ENCODE results near the gene PPDPF. TPM values are rescaled to one million over a fixed set of nuclear protein-coding genes. Genes with fewer than 3 reads are reported as not detected.

Gene PPDPF
- total RNA-seq, 1 experiment from 2014 or later = 517 TPM

- Mint-ChIP-seq H3K4me3 (ENCODE audit: low read depth, unreplicated experiment) (no peak overlapping the region), H3K9me3 (ENCODE audit: low read depth, unreplicated experiment) (no peaks in the 10 kb centered on the region), H3K27me3 (ENCODE audit: unreplicated experiment) (peaks cover 14% of the 10 kb centered on the region), H3K36me3 (ENCODE audit: insufficient read depth, unreplicated experiment) (peaks cover 21% of the 10 kb centered on the region), H3K4me1 (ENCODE audit: low read depth, unreplicated experiment) (peaks cover 45% of the 10 kb centered on the region), H3K27ac (ENCODE audit: unreplicated experiment) (no peak overlapping the region)
- no peak for DNase-seq
- CTCF ChIA-PET = no interaction called here
- BruUV-seq (replicated peaks) = no TSS peak
- TF ChIP-seq CTCF (IDR thresholded peaks at IDR 0.05; ENCODE audit: unreplicated experiment) = no peak
- intact Hi-C loops (cut with micrococcal nuclease; ENCODE audit: unreplicated experiment) = no loop called here
Measured at GRCh38 chr20:63542696-63543095, 22.1 kb downstream of the PPDPF start.

GRCh38 chr20:63543131-63543530, 22.6 kb downstream of the PPDPF start:
- Mint-ChIP-seq H3K4me3 (ENCODE audit: low read depth, unreplicated experiment) (no peak overlapping the region), H3K4me1 (ENCODE audit: low read depth, unreplicated experiment) (peaks cover 45% of the 10 kb centered on the region), H3K9me3 (ENCODE audit: low read depth, unreplicated experiment) (no peaks in the 10 kb centered on the region), H3K27me3 (ENCODE audit: unreplicated experiment) (peaks cover 14% of the 10 kb centered on the region), H3K27ac (ENCODE audit: unreplicated experiment) (no peak overlapping the region), H3K36me3 (ENCODE audit: insufficient read depth, unreplicated experiment) (peaks cover 17% of the 10 kb centered on the region)
- no peak for DNase-seq
- TF ChIP-seq CTCF (IDR thresholded peaks at IDR 0.05; ENCODE audit: unreplicated experiment) = no peak
- BruUV-seq (replicated peaks) = no TSS peak
- intact Hi-C loops (cut with micrococcal nuclease; ENCODE audit: unreplicated experiment) = no loop called here
- CTCF ChIA-PET = no interaction called here

GRCh38 chr20:63543733-63544132, 23.2 kb downstream of the PPDPF start:
- no peak for TF ChIP-seq CTCF (IDR thresholded peaks at IDR 0.05; ENCODE audit: unreplicated experiment)
- BruUV-seq (replicated peaks) = no TSS peak
- CTCF ChIA-PET = no interaction called here

GRCh38 chr20:63544241-63544957, 23.8 kb downstream of the PPDPF start:
- BruUV-seq (replicated peaks) = no TSS peak
- H3K4me3 Mint-ChIP-seq (ENCODE audit: low read depth, unreplicated experiment) = no peak overlapping the region
- peaks cover 14% of the 10 kb centered on the region for H3K27me3 Mint-ChIP-seq (ENCODE audit: unreplicated experiment)
- peaks cover 5% of the 10 kb centered on the region for H3K36me3 Mint-ChIP-seq (ENCODE audit: insufficient read depth, unreplicated experiment)
- H3K4me1 Mint-ChIP-seq (ENCODE audit: low read depth, unreplicated experiment) = peaks cover 36% of the 10 kb centered on the region
- no peaks in the 10 kb centered on the region for H3K9me3 Mint-ChIP-seq (ENCODE audit: low read depth, unreplicated experiment)
- intact Hi-C loops (cut with micrococcal nuclease; ENCODE audit: unreplicated experiment) = no loop called here
- CTCF ChIA-PET = interaction anchor here (0.7 to 1.2 kb wide), 2 partner anchors 30 to 114 kb away, joined by 3 to 6 read pairs; partner anchors contain the start of genes HELZ2 and RTEL1
- DNase-seq = no peak
- H3K27ac Mint-ChIP-seq (ENCODE audit: unreplicated experiment) = no peak overlapping the region
- peak; percentile 11 for TF ChIP-seq CTCF (IDR thresholded peaks at IDR 0.05; ENCODE audit: unreplicated experiment)

More at GRCh38 chr20:63543733-63544132, 23.2 kb downstream of the PPDPF start:
- Mint-ChIP-seq H3K27me3 (ENCODE audit: unreplicated experiment) (peaks cover 14% of the 10 kb centered on the region), H3K27ac (ENCODE audit: unreplicated experiment) (no peak overlapping the region), H3K4me1 (ENCODE audit: low read depth, unreplicated experiment) (peaks cover 43% of the 10 kb centered on the region), H3K4me3 (ENCODE audit: low read depth, unreplicated experiment) (no peak overlapping the region), H3K9me3 (ENCODE audit: low read depth, unreplicated experiment) (no peaks in the 10 kb centered on the region), H3K36me3 (ENCODE audit: insufficient read depth, unreplicated experiment) (peaks cover 11% of the 10 kb centered on the region)
- intact Hi-C loops (cut with micrococcal nuclease; ENCODE audit: unreplicated experiment) = no loop called here
- DNase-seq = no peak
